ENCODE data around the gene UGT2B11. TPM values are rescaled to one million over a fixed set of nuclear protein-coding genes. Genes with fewer than 3 reads are reported as not detected.
"Not testable (repeated sequence)": the region's sequence is repeated elsewhere in the genome, so short reads cannot be mapped to it uniquely, and the experiment has no call there.

The UGT2B11 gene
- total and polyA plus RNA-seq, 2 experiments from 2014 or later, result not detected

DNA sequence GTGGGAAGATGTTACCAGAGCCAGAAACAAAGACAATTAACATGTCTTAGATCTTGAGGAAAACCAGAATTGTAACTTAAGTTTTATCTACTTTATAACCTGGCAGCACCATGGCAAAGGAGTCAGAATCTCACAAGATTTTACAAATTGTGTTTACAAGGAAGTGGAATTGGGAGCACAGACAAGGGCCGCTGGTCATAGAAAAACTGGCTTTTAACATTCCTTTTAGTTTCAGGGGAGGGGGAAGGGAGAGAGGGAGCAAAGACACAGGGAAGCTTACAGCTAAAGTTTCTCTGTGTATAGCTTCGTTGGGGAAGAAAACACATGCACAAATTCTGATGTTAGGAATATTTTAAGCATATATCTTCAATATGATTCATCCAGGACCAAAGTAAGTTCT, 10.3 kb upstream of the UGT2B11 start:
- no peaks in the 10 kb centered on the region for H3K9me3 ChIP-seq (ENCODE audit: low read depth)
- no peaks in the 10 kb centered on the region for H3K36me3 ChIP-seq
- no peak overlapping the region for H3K27ac ChIP-seq
- no peak overlapping the region for H3K4me3 ChIP-seq
- DNase-seq (ENCODE audit: low read depth in 1 of 2, low spot score in 1 of 2), result no peak
- no peaks in the 10 kb centered on the region for H3K4me1 ChIP-seq (ENCODE audit: low read depth)
- no peak for TF ChIP-seq CTCF (IDR thresholded peaks at IDR 0.05; ENCODE audit: low read depth, low read length)
- H3K27me3 ChIP-seq, result no peaks in the 10 kb centered on the region

- H3K27me3 ChIP-seq, result not testable (repeated sequence)
Observed at GRCh38 chr4:69223277-69223676, 8.7 kb upstream of the UGT2B11 start.

GRCh38 chr4:69218491-69218890, 3.9 kb upstream of the UGT2B11 start:
- H3K27ac ChIP-seq; H3K36me3 ChIP-seq; H3K4me3 ChIP-seq; H3K27me3 ChIP-seq; H3K9me3 ChIP-seq (ENCODE audit: low read depth); H3K4me1 ChIP-seq (ENCODE audit: low read depth); DNase-seq (ENCODE audit: low read depth in 1 of 2, low spot score in 1 of 2): not testable (repeated sequence)

More at GRCh38 chr4:69223277-69223676, 8.7 kb upstream of the UGT2B11 start:
- not testable (repeated sequence) for DNase-seq (ENCODE audit: low read depth in 1 of 2, low spot score in 1 of 2); H3K4me3 ChIP-seq; H3K4me1 ChIP-seq (ENCODE audit: low read depth); H3K9me3 ChIP-seq (ENCODE audit: low read depth); H3K36me3 ChIP-seq; H3K27ac ChIP-seq

- H3K36me3 ChIP-seq, result no peaks in the 10 kb centered on the region
- no peak for TF ChIP-seq CTCF (IDR thresholded peaks at IDR 0.05; ENCODE audit: low read depth, low read length)
- no peak overlapping the region for H3K27ac ChIP-seq
- H3K4me1 ChIP-seq (ENCODE audit: low read depth), result no peaks in the 10 kb centered on the region
- H3K9me3 ChIP-seq (ENCODE audit: low read depth), result no peaks in the 10 kb centered on the region
- DNase-seq (ENCODE audit: low read depth in 1 of 2, low spot score in 1 of 2), result no peak
- H3K4me3 ChIP-seq, result no peak overlapping the region
- no peaks in the 10 kb centered on the region for H3K27me3 ChIP-seq
Observed at GRCh38 chr4:69210911-69211310, 3.6 kb downstream of the UGT2B11 start.

GRCh38 chr4:69198506-69198905, 16.0 kb downstream of the UGT2B11 start:
- H3K36me3 ChIP-seq; H3K4me3 ChIP-seq; H3K4me1 ChIP-seq (ENCODE audit: low read depth); H3K27me3 ChIP-seq; H3K27ac ChIP-seq; H3K9me3 ChIP-seq (ENCODE audit: low read depth); DNase-seq (ENCODE audit: low read depth in 1 of 2, low spot score in 1 of 2): not testable (repeated sequence)

- TF ChIP-seq CTCF (IDR thresholded peaks at IDR 0.05; ENCODE audit: low read depth, low read length), result no peak
- Histone ChIP-seq H3K27ac (no peak overlapping the region), H3K4me1 (ENCODE audit: low read depth) (no peaks in the 10 kb centered on the region), H3K4me3 (no peak overlapping the region), H3K27me3 (no peaks in the 10 kb centered on the region), H3K9me3 (ENCODE audit: low read depth) (no peaks in the 10 kb centered on the region), H3K36me3 (no peaks in the 10 kb centered on the region)
- no peak for DNase-seq (ENCODE audit: low read depth in 1 of 2, low spot score in 1 of 2)
Observed at GRCh38 chr4:69196209-69196965, 18.2 kb downstream of the UGT2B11 start.

GRCh38 chr4:69194166-69194565, 20.4 kb downstream of the UGT2B11 start:
- no peak overlapping the region for H3K27ac ChIP-seq
- DNase-seq (ENCODE audit: low read depth in 1 of 2, low spot score in 1 of 2), result no peak

GRCh38 chr4:69191905-69192304, 22.6 kb downstream of the UGT2B11 start:
- H3K36me3 ChIP-seq; H3K4me1 ChIP-seq (ENCODE audit: low read depth); H3K27ac ChIP-seq; H3K4me3 ChIP-seq; H3K27me3 ChIP-seq; DNase-seq (ENCODE audit: low read depth in 1 of 2, low spot score in 1 of 2); H3K9me3 ChIP-seq (ENCODE audit: low read depth): not testable (repeated sequence)

More at GRCh38 chr4:69194166-69194565, 20.4 kb downstream of the UGT2B11 start:
- H3K36me3 ChIP-seq, result no peaks in the 10 kb centered on the region
- H3K9me3 ChIP-seq (ENCODE audit: low read depth), result no peaks in the 10 kb centered on the region
- no peaks in the 10 kb centered on the region for H3K4me1 ChIP-seq (ENCODE audit: low read depth)
- TF ChIP-seq CTCF (IDR thresholded peaks at IDR 0.05; ENCODE audit: low read depth, low read length), result no peak
- H3K4me3 ChIP-seq, result no peak overlapping the region
- no peaks in the 10 kb centered on the region for H3K27me3 ChIP-seq

DNA sequence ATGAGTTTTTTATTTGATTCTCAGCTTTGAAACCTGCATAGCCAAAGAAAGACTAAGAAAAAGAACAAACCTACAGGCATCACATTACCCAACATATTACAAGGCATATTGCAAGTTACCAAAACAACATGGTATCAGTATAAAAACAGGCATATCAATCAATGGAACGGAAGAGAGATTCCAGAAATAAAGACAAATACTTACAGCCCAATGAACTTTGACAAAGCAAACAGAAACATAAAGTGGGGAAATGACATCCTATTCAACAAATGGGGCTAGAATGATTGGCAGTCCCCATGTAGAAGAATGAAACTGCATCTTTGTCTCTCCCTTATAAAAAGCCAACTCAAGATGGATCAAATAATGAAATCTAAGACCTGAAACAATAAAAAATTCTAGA, 23.9 kb downstream of the UGT2B11 start:
- H3K4me3 ChIP-seq; H3K36me3 ChIP-seq; H3K27ac ChIP-seq; H3K4me1 ChIP-seq (ENCODE audit: low read depth); DNase-seq (ENCODE audit: low read depth in 1 of 2, low spot score in 1 of 2); H3K9me3 ChIP-seq (ENCODE audit: low read depth); H3K27me3 ChIP-seq: not testable (repeated sequence)

DNA sequence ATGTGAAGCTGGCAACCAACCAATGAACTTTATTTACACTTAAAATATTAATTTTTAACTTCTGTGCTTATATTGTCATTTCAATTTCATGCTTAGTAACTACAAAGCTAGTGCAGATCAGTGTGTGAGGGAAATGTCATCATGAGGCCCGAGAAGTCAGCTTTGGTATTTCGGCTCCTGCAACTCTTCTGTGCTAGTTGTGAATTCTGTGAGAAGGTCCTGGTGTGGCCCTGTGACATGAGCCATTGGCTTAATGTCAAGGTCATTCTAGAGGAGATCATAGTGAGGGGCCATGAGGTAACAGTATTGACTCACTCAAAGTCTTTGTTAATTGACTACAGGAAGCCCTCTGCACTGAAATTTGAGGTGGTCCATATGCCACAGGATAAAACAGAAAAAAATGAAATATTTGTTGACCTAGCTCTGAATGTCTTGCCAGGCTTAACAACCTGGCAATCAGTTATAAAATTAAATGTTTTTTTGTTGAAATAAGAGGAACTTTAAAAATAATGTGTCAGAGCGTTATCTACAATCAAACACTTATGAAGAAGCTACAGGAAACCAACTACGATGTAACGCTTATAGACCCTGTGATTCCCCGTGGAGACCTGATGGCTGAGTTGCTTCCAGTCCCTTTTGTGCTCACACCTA, 32.9 kb downstream of the UGT2B11 start:
- not testable (repeated sequence) for DNase-seq (ENCODE audit: low read depth in 1 of 2, low spot score in 1 of 2); H3K27ac ChIP-seq; H3K9me3 ChIP-seq (ENCODE audit: low read depth); H3K36me3 ChIP-seq; H3K4me1 ChIP-seq (ENCODE audit: low read depth); H3K4me3 ChIP-seq; H3K27me3 ChIP-seq

Measured in cardiac muscle cell (in vitro differentiated cells and primary cell).